H1 (cell line): ENCODE measurements around the gene AXIN2. TPM values are rescaled to one million over a fixed set of nuclear protein-coding genes. Genes with fewer than 3 reads are reported as not detected.

Experiments used
- ASH2L ChIP-seq: fragments of 200-600, 300-600 bp; sonication (generic); IDR thresholded peaks from one replicate; pipeline ENCODE4 v1.7.1; 2017; ENCODE audit warnings: low read length
- BCL11A ChIP-seq, 2 experiments: IDR thresholded peaks; one replicate each; pipeline ENCODE4 v1.6.1; 2011; ENCODE audit warnings: low read depth in 2 of 2, low read length in 2 of 2, mild to moderate bottlenecking in 2 of 2
- BRCA1 ChIP-seq: IDR thresholded peaks from 2 replicates; pipeline ENCODE4 v1.6.1; 2012; ENCODE audit warnings: low read depth, low read length, improper control_type of control experiment
- GABPA ChIP-seq: IDR thresholded peaks from 2 replicates; pipeline ENCODE4 v1.6.1; 2011; ENCODE audit warnings: mild to moderate bottlenecking, low read length, moderate library complexity, borderline replicate concordance; ENCODE audit not compliant: insufficient read depth
- GTF2F1 ChIP-seq: IDR thresholded peaks from 2 replicates; pipeline ENCODE4 v1.6.1; 2012; ENCODE audit warnings: low read depth, low read length, improper control_type of control experiment, borderline replicate concordance
- JUN ChIP-seq: IDR thresholded peaks from 2 replicates; pipeline ENCODE4 v1.6.1; 2011; ENCODE audit warnings: low read depth, mild to moderate bottlenecking, improper control_type of control experiment, low read length
- KDM1A ChIP-seq: fragments of 200-600, 300-600 bp; sonication (generic); IDR thresholded peaks from 2 replicates; pipeline ENCODE4 v1.7.1; 2016; ENCODE audit warnings: mild to moderate bottlenecking, low read length, borderline replicate concordance
- KDM4A ChIP-seq: IDR thresholded peaks from one replicate; pipeline ENCODE4 v1.7.1; 2012; ENCODE audit warnings: low read depth, mild to moderate bottlenecking, moderate library complexity, low read length, inconsistent platforms; ENCODE audit not compliant: severe bottlenecking
- NRF1 ChIP-seq: IDR thresholded peaks from 2 replicates; pipeline ENCODE4 v1.6.1; 2011; ENCODE audit warnings: mild to moderate bottlenecking, low read depth, low read length, improper control_type of control experiment
- POLR2AphosphoS5 ChIP-seq: IDR thresholded peaks from 2 replicates; pipeline ENCODE4 v1.6.1; 2011; ENCODE audit warnings: low read depth, low read length
- POU5F1 ChIP-seq: IDR thresholded peaks from 2 replicates; pipeline ENCODE4 v1.6.1; 2011; ENCODE audit warnings: low read depth, mild to moderate bottlenecking, low read length, moderate library complexity
- RAD21 ChIP-seq, 2 experiments: IDR thresholded peaks in 1 of 2; conservative IDR thresholded peaks in 1 of 2; 2 replicates each; pipeline ENCODE4 v1.6.1; 2011; ENCODE audit warnings: low read depth in 2 of 2, low read length in 2 of 2, improper control_type of control experiment in 1 of 2, inconsistent platforms in 1 of 2, mild to moderate bottlenecking in 1 of 2, moderate library complexity in 1 of 2
- TAF1 ChIP-seq: IDR thresholded peaks from 2 replicates; pipeline ENCODE4 v1.6.1; 2011; ENCODE audit warnings: mild to moderate bottlenecking, low read depth, low read length
- TCF12 ChIP-seq: IDR thresholded peaks from 2 replicates; pipeline ENCODE4 v1.6.1; 2011; ENCODE audit warnings: low read depth, mild to moderate bottlenecking, low read length
- TEAD4 ChIP-seq: IDR thresholded peaks from 2 replicates; pipeline ENCODE4 v1.6.1; 2012; ENCODE audit warnings: low read depth, low read length, inconsistent platforms, mixed read lengths
- ZNF274 ChIP-seq: IDR thresholded peaks from 2 replicates; pipeline ENCODE4 v1.7.0; 2012; ENCODE audit warnings: low read length, borderline replicate concordance; ENCODE audit errors: extremely low read depth
- polyA plus RNA-seq, 7 experiments: library from polyadenylated mRNA; depleted of rRNA in 3 of 7; stranded (reverse) in 5 of 7; unstranded in 2 of 7; fragments of >200 nt in 5 of 7; fragments of 200-250 nt in 2 of 7; gene quantifications; 1 replicate in 5 of 7; 2 replicates in 1 of 7; 4 replicates in 1 of 7; pipeline versions ENCODE4 v1.2.1 to v1.2.3, GENCODE V29; 2011 to 2013; ENCODE audit warnings: missing spikeins in 2 of 7, mixed read lengths in 2 of 7
- total RNA-seq: library from RNA; stranded (reverse); fragmentation: NEBNext Ultra II Directional; extraction: Animal tissue kit (Norgen Biotek cat#: 25700); gene quantifications from 2 replicates; pipeline ENCODE4 v1.2.1, GENCODE V29; 2021
- TF ChIP-seq, protein P1 (sequence below): IDR thresholded peaks from 2 replicates; pipeline ENCODE4 v1.6.1; 2011; ENCODE audit warnings: low read length, improper control_type of control experiment

Gene AXIN2
- total and polyA plus RNA-seq, 2 of the 8 experiments (the other 6 are each of a cell fraction or from before 2014, with no cell fraction given) = 17.7 to 33.4 TPM

DNA sequence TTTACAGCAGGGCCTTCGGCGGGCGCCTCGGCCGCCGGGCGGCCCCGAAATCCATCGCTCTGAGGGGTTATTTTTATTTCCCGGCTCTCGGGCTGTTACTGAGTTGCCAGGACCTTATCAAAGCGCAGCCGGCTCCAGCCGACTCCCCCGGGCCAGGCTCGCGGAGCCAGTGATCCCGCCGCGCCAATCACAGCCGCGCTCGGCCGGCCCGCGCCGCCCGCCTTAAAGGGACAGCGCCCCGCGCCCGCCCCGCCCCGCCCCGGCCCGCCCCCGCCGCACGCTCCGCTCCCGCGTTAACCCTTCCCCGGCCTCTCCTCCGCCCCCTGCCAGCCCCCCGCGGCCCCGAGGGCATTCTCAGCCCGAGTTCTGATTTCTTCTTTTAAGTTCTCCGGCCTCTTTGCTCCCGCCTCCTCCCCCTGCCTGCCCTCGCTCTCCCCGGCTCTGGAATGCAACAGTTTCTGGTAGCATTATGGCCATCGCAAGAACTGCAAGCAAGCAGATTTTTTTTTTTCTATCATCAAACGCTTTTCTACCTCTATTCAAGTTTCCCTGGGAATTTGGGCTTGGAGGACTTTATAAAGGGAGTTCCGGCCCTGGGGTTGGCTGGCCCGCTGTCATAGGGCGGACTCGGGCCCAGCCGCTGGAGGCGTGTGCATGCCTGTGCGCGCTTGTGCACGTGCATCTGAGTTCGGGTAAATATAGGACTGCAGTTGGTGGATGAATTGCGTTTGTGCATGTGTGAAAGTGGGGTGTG lies at the start of gene AXIN2 (continued):
- TF ChIP-seq, protein P1, sequence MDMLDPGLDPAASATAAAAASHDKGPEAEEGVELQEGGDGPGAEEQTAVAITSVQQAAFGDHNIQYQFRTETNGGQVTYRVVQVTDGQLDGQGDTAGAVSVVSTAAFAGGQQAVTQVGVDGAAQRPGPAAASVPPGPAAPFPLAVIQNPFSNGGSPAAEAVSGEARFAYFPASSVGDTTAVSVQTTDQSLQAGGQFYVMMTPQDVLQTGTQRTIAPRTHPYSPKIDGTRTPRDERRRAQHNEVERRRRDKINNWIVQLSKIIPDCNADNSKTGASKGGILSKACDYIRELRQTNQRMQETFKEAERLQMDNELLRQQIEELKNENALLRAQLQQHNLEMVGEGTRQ = no peak
- TF ChIP-seq POU5F1 (no peak), GABPA (no peak), NRF1 (no peak), GTF2F1 (no peak), RAD21 (IDR thresholded peaks at IDR 0.05 in 1 of 2, conservative IDR thresholded peaks at IDR 0.05 in 1 of 2; ENCODE audit: low read depth in 2 of 2, low read length in 2 of 2) (peak; percentile 29 to 41; a peak in 3 of 4 replicates), POLR2AphosphoS5 (no peak), TCF12 (no peak), ZNF274 (no peak), TEAD4 (peak; percentile 72; the same call in 1 of the 2 replicates), ASH2L (peak; percentile 76), BCL11A (IDR thresholded peaks at IDR 0.05; ENCODE audit: low read depth in 2 of 2, low read length in 2 of 2) (no peak), JUN (no peak), KDM4A (peak; percentile 8), KDM1A (no peak), TAF1 (no peak), BRCA1 (no peak)
